K562 (cell line): Measurements from ENCODE around the gene LMNTD2. TPM values are rescaled to one million over a fixed set of nuclear protein-coding genes. Genes with fewer than 3 reads are reported as not detected.
A peak's percentile ranks its signal among the peaks of the same experiment; 100 is the strongest.

ENCODE experiments used
- ATAC-seq: fragments of 200-7000 bp; cut with Tn5 transposase; 3 replicates; pipeline ENCODE4 v1.9.1; 2020; ENCODE audit warnings: moderate library complexity
- BruUV-seq: library from RNA; stranded (reverse); fragments of 400-500 nt; replicated peaks from 2 replicates; lab custom pipeline; 2021; lab: Mats Ljungman, UMichigan
- CTCF ChIA-PET: fragments of 300-600 bp; formaldehyde crosslinking; extraction: SDS; loops from one replicate; lab custom pipeline; 2021; ENCODE audit warnings: low intra/inter-chr PET ratio; lab: Yijun Ruan, JAX
- POLR2A ChIA-PET: fragments of 300-600, 350-650 bp; sonication (Branson Sonifier 250); formaldehyde crosslinking; extraction: SDS; loops from one replicate; lab custom pipeline; 2021; ENCODE audit warnings: antibody characterized with exemption, inconsistent platforms; lab: Yijun Ruan, JAX
- DNase-seq, 4 experiments: peaks; one replicate each; pipeline versions ENCODE4 v3.0.0 to v3.0.0-alpha.2; 2011 to 2018; ENCODE audit warnings: low spot score in 3 of 4, mixed read lengths in 3 of 4; ENCODE audit errors: extremely low read depth in 1 of 4
- FAIRE-seq: peaks from 2 replicates; lab custom pipeline; 2011; peaks lifted over from hg19 to GRCh38; lab: Jason Lieb, UNC
- H2AFZ ChIP-seq: 2 replicates; pipeline ENCODE4 v1.6.0; 2011; ENCODE audit warnings: low read depth, low read length, control low read depth, inconsistent platforms
- H3K27ac ChIP-seq: fragments of 200-600 bp; 3 replicates; pipeline ENCODE4 v1.8.0; 2011; ENCODE audit warnings: low read depth, mild to moderate bottlenecking, control low read depth, inconsistent platforms, low read length, moderate library complexity, mixed read lengths; ENCODE audit errors: extremely low read depth
- H3K27me3 ChIP-seq, 2 experiments: fragments of 300-600 bp in 1 of 2; 2 replicates in 1 of 2; 3 replicates in 1 of 2; pipeline versions ENCODE4 v1.6.0 to v1.8.0; 2011; ENCODE audit warnings: inconsistent platforms in 2 of 2, low read length in 2 of 2, mild to moderate bottlenecking in 1 of 2, mixed read lengths in 1 of 2, moderate library complexity in 1 of 2; ENCODE audit not compliant: control insufficient read depth in 2 of 2, insufficient read depth in 2 of 2
- H3K36me3 ChIP-seq: fragments of 300-600 bp; 3 replicates; pipeline ENCODE4 v1.8.0; 2011; ENCODE audit warnings: mild to moderate bottlenecking, low read length, inconsistent platforms; ENCODE audit not compliant: control insufficient read depth, insufficient read depth
- H3K4me1 ChIP-seq, 2 experiments: fragments of 200-600 bp in 1 of 2; replicated peaks in 1 of 2; 2 replicates in 1 of 2; 3 replicates in 1 of 2; pipeline versions ENCODE4 v1.5.1 to v1.8.0; 2011; ENCODE audit warnings: inconsistent platforms in 2 of 2, low read length in 2 of 2, mild to moderate bottlenecking in 1 of 2, mixed read lengths in 1 of 2, moderate library complexity in 1 of 2; ENCODE audit not compliant: control insufficient read depth in 2 of 2, insufficient read depth in 2 of 2
- H3K4me2 ChIP-seq: 2 replicates; pipeline ENCODE4 v1.6.1; 2011; ENCODE audit warnings: low read length, control low read depth, inconsistent platforms, mixed read lengths; ENCODE audit not compliant: insufficient read depth
- H3K4me3 ChIP-seq: fragments of 200-600 bp; sonication (generic), shearing (Covaris generic); 2 replicates; pipeline ENCODE4 v1.5.1; 2016; ENCODE audit warnings: control low read depth, inconsistent platforms
- H3K79me2 ChIP-seq: fragments of 200-600 bp; 3 replicates; pipeline ENCODE4 v1.8.0; 2011; ENCODE audit warnings: low read length, inconsistent platforms; ENCODE audit not compliant: control insufficient read depth, insufficient read depth
- H3K9ac ChIP-seq, 2 experiments: 2 replicates each; pipeline versions ENCODE4 v1.6.0 to v1.6.1; 2011; ENCODE audit warnings: low read depth in 2 of 2, low read length in 2 of 2, control low read depth in 1 of 2, inconsistent platforms in 1 of 2, mild to moderate bottlenecking in 1 of 2, mixed read lengths in 1 of 2; ENCODE audit not compliant: insufficient read depth in 1 of 2
- H3K9me1 ChIP-seq: one replicate; pipeline ENCODE4 v1.6.0; 2011; ENCODE audit warnings: inconsistent platforms, mild to moderate bottlenecking, low read length, moderate library complexity; ENCODE audit not compliant: control insufficient read depth, insufficient read depth
- H3K9me3 ChIP-seq: replicated peaks from 2 replicates; pipeline ENCODE4 v1.5.1; 2011; ENCODE audit warnings: low read depth, low read length, inconsistent platforms; ENCODE audit not compliant: control insufficient read depth, insufficient read depth
- H4K20me1 ChIP-seq: replicated peaks from 2 replicates; pipeline ENCODE4 v1.6.1; 2011; ENCODE audit warnings: low read length, inconsistent platforms, mixed read lengths; ENCODE audit not compliant: control insufficient read depth, insufficient read depth
- GATAD2B ChIP-seq: fragments of 450-650 bp; IDR thresholded peaks from 2 replicates; pipeline ENCODE4 v1.6.1; 2017; ENCODE audit warnings: mild to moderate bottlenecking, borderline replicate concordance
- MTA3 ChIP-seq: fragments of 450-650 bp; formaldehyde crosslinking; IDR thresholded peaks from 2 replicates; pipeline ENCODE4 v1.6.1; 2017; ENCODE audit warnings: mild to moderate bottlenecking, borderline replicate concordance
- POLR2G ChIP-seq: fragments of 200-400 bp; formaldehyde crosslinking; IDR thresholded peaks from 2 replicates; pipeline ENCODE4 v1.6.1; 2017; ENCODE audit warnings: low read depth, mild to moderate bottlenecking, antibody characterized with exemption, low read length, moderate library complexity
- RBM22 ChIP-seq: fragments of 200-400 bp; formaldehyde crosslinking; IDR thresholded peaks from 2 replicates; pipeline ENCODE4 v1.6.1; 2018; ENCODE audit warnings: low read length, low read depth; ENCODE audit not compliant: poor library complexity, severe bottlenecking
- whole genome bisulfite sequencing: fragments of 100-300 bp; shearing (Covaris generic); methylation state at CpG from one replicate; pipeline ENCODE4 v1.1.6; 2016; ENCODE audit warnings: low coverage, mixed read lengths; ENCODE audit not compliant: insufficient coverage; ENCODE audit errors: missing lambda C conversion rate; 5-methylcytosine and 5-hydroxymethylcytosine counted together
- in situ Hi-C: fragments of 300-500 bp; cut with MboI; formaldehyde crosslinking; loops from 4 replicates; pipeline ENCODE4 v1.15.0; 2018; ENCODE audit warnings: inconsistent platforms, mixed read lengths
- intact Hi-C: fragments of 100-400 bp; cut with micrococcal nuclease; formaldehyde crosslinking; loops from 2 replicates; pipeline ENCODE4 v1.14.2; 2022
- polyA plus RNA-seq, 8 experiments: library from polyadenylated mRNA; depleted of rRNA in 4 of 8; stranded (reverse) in 5 of 8; unstranded in 3 of 8; fragments of >200 nt; fragmentation: Nextera tagmentation in 2 of 8; fragmentation: Illumina TruSeq in 1 of 8; extraction: Ambion mirVana in 2 of 8; extraction: Trizol in 1 of 8; gene quantifications; 2 replicates each; pipeline versions ENCODE4 v1.2.1 to v1.2.3, GENCODE V29; 2011 to 2014; ENCODE audit warnings: inconsistent platforms in 1 of 8, missing spikeins in 1 of 8
- total RNA-seq, 7 experiments: library from RNA; depleted of rRNA in 6 of 7; stranded (reverse); fragments of >200 nt in 6 of 7; fragmentation: Illumina TruSeq in 2 of 7; extraction: Trizol in 2 of 7; gene quantifications; 2 replicates each; pipeline versions ENCODE4 v1.2.1 to v1.2.3, GENCODE V29; 2011 to 2021; ENCODE audit warnings: low replicate concordance in 1 of 7

The LMNTD2 gene
- total and polyA plus RNA-seq, 9 of the 15 experiments (the other 6 are each of a cell fraction or from before 2014, with no cell fraction given) = 0.48 to 4.2 (median 1.5) TPM; not detected in 3

DNA sequence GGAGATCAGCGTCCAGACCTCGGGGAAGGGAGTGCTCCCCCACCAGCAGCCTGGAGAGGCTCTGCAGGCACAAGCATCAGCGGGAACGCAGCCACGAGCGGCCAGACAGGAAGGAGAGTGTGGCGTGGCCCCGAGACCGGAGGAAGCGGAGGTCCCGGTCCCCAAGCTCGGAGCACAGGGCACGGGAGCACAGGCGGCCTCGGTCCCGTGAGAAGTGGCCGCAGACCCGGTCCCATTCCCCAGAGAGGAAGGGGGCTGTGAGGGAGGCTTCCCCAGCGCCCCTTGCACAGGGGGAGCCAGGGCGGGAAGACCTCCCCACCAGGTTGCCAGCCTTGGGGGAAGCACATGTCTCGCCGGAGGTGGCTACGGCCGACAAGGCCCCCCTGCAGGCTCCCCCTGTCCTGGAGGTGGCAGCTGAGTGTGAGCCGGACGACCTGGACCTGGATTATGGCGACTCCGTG is 48.3 kb upstream of the LMNTD2 start:
- H3K9me3 ChIP-seq = no peaks in the 10 kb centered on the region
- no peaks in the 10 kb centered on the region for H3K27me3 ChIP-seq
- no peak for FAIRE-seq
- TF ChIP-seq MTA3 = no peak
- TF ChIP-seq GATAD2B = no peak
- peak; percentile 74 for TF ChIP-seq RBM22
- peak; percentile 7; the same call in 1 of the 2 replicates for TF ChIP-seq POLR2G
- no peak for DNase-seq
- H2AFZ ChIP-seq = no peak overlapping the region
- H3K4me2 ChIP-seq = no peak overlapping the region
- in situ Hi-C loops (no loop called here), intact Hi-C loops (no loop called here)
- peaks cover 0 to 50% of the 10 kb centered on the region in 2 experiments; a peak in 4 of 5 replicates for H3K4me1 ChIP-seq
- POLR2A ChIA-PET = interaction anchor here (0.7 to 0.9 kb wide), 3 partner anchors 28 to 117 kb away, joined by 3 read pairs; no protein-coding TSS in a partner anchor
- H3K9ac ChIP-seq = no peak overlapping the region
- ATAC-seq = no peak
- no peak overlapping the region for H3K4me3 ChIP-seq
- 94% methylated on average over 16 of the region's 28 CpGs for WGBS
- H4K20me1 ChIP-seq = peaks cover 17% of the 10 kb centered on the region
- H3K36me3 ChIP-seq = peaks cover 98% of the 10 kb centered on the region
- TSS peak; percentile 11 for BruUV-seq
- H3K79me2 ChIP-seq = peaks cover 2% of the 10 kb centered on the region; the same call in 1 of the 3 replicates
- no peaks in the 10 kb centered on the region for H3K9me1 ChIP-seq
- CTCF ChIA-PET = no interaction called here
- H3K27ac ChIP-seq = no peak overlapping the region
